HEK293 (cell line): ENCODE data around the gene ZFP36L1.

Source experiments
- BCL11A ChIP-seq: fragments of 450-650 bp; formaldehyde crosslinking; IDR thresholded peaks from 2 replicates; pipeline ENCODE4 v1.5.1; 2016; ENCODE audit warnings: low read depth, missing biosample characterization, missing genetic modification characterization
- BCL11B ChIP-seq: fragments of 450-650 bp; formaldehyde crosslinking; IDR thresholded peaks from 2 replicates; pipeline ENCODE4 v1.5.1; 2016; ENCODE audit warnings: low read depth, missing biosample characterization, missing genetic modification characterization
- CTCF ChIP-seq: fragments of 450-650 bp; formaldehyde crosslinking; IDR thresholded peaks from 2 replicates; pipeline ENCODE4 v1.5.1; 2016; ENCODE audit warnings: missing biosample characterization, missing genetic modification characterization
- YY1 ChIP-seq: fragments of 450-650 bp; formaldehyde crosslinking; IDR thresholded peaks from 2 replicates; pipeline ENCODE4 v1.5.1; 2018; ENCODE audit warnings: missing biosample characterization, missing genetic modification characterization
- ZNF214 ChIP-seq: fragments of 450-650 bp; formaldehyde crosslinking; IDR thresholded peaks from 2 replicates; pipeline ENCODE4 v1.5.1; 2017; ENCODE audit warnings: missing biosample characterization, mild to moderate bottlenecking, missing genetic modification characterization, borderline replicate concordance
- ZNF48 ChIP-seq: fragments of 450-650 bp; formaldehyde crosslinking; IDR thresholded peaks from 2 replicates; pipeline ENCODE4 v1.5.1; 2016; ENCODE audit warnings: missing biosample characterization, missing genetic modification characterization
- ZNF549 ChIP-seq: fragments of 450-650 bp; IDR thresholded peaks from 2 replicates; pipeline ENCODE4 v1.5.1; 2018; ENCODE audit warnings: missing biosample characterization, missing genetic modification characterization, mild to moderate bottlenecking, inconsistent platforms, moderate library complexity
- ZNF623 ChIP-seq: fragments of 450-650 bp; formaldehyde crosslinking; IDR thresholded peaks from 2 replicates; pipeline ENCODE4 v1.5.1; 2016; ENCODE audit warnings: missing biosample characterization, missing genetic modification characterization
- ZNF654 ChIP-seq: fragments of 450-650 bp; formaldehyde crosslinking; IDR thresholded peaks from 2 replicates; pipeline ENCODE4 v1.5.1; 2016; ENCODE audit warnings: low read depth, missing biosample characterization, missing genetic modification characterization
- ZSCAN18 ChIP-seq: fragments of 450-650 bp; formaldehyde crosslinking; IDR thresholded peaks from 2 replicates; pipeline ENCODE4 v1.5.1; 2016; ENCODE audit warnings: missing biosample characterization, missing genetic modification characterization
- TF ChIP-seq, protein P1 (sequence below): fragments of 450-650 bp; formaldehyde crosslinking; optimal IDR thresholded peaks from 2 replicates; pipeline ENCODE3; 2016; ENCODE audit warnings: missing biosample characterization, mild to moderate bottlenecking, missing genetic modification characterization

DNA sequence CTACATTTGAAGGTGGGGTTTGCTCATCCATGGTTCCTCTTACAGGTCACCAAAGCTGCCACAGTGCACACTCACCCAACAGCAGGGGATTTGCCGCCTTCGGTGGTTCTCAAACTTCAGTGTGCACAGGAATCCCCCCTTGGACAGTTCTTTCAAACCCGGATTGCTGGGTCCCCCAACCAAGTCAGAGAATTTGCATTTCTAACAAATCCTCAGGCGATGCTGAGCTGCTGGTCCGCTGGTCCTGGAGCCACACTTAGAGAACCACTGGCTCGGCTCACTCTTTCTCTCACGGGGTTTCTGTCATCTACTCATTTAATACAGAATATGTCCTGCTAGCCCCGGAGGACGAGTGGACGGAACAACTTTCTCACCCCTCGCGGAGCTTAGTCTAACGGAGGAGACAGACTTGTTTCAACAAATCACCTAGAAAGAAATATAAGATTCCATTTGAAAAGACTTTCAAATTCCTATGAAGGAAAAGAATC, 24.1 kb upstream of the ZFP36L1 start:
- TF ChIP-seq, protein P1, sequence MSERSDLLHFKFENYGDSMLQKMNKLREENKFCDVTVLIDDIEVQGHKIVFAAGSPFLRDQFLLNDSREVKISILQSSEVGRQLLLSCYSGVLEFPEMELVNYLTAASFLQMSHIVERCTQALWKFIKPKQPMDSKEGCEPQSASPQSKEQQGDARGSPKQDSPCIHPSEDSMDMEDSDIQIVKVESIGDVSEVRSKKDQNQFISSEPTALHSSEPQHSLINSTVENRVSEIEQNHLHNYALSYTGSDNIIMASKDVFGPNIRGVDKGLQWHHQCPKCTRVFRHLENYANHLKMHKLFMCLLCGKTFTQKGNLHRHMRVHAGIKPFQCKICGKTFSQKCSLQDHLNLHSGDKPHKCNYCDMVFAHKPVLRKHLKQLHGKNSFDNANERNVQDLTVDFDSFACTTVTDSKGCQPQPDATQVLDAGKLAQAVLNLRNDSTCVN (tag by site-specific recombination): no peak
- TF ChIP-seq BCL11A (tag by site-specific recombination) (no peak), ZSCAN18 (tag by site-specific recombination) (no peak), CTCF (tag by site-specific recombination) (no peak), ZNF654 (tag by site-specific recombination) (no peak), ZNF549 (tag by site-specific recombination) (no peak), ZNF214 (tag by site-specific recombination) (no peak), ZNF623 (tag by site-specific recombination) (no peak), ZNF48 (tag by site-specific recombination) (no peak), YY1 (tag by site-specific recombination) (no peak), BCL11B (tag by site-specific recombination) (no peak)
